ENCODE measurements around the gene KLRK1. TPM values are rescaled to one million over a fixed set of nuclear protein-coding genes. Genes with fewer than 3 reads are reported as not detected.
A peak's percentile ranks its signal among the peaks of the same experiment; 100 is the strongest.

KLRK1 gene
- total RNA-seq, 1 experiment from 2014 or later: 0.95 TPM

GRCh38 chr12:10408842-10409241, 19.0 kb upstream of the KLRK1 start:
- ATAC-seq (no peak), DNase-seq (ENCODE audit: low read depth, low spot score) (no peak)
- CTCF ChIA-PET: no interaction called here
- Histone ChIP-seq H3K4me3 (ENCODE audit: low read depth in 2 of 2, low read length in 2 of 2) (peak overlapping the region in 1 of 2 experiments; percentile 12; a peak in 2 of 4 replicates), H3K36me3 (ENCODE audit: control insufficient read depth, insufficient read depth, low read length) (no peaks in the 10 kb centered on the region; the same call in 1 of the 2 replicates), H3K27me3 (ENCODE audit: control insufficient read depth, insufficient read depth, low read length) (no peaks in the 10 kb centered on the region), H3K27ac (ENCODE audit: low read length) (peak overlapping the region; percentile 61; the same call in 1 of the 2 replicates), H3K9me3 (ENCODE audit: control insufficient read depth, insufficient read depth, low read depth, low read length) (0 out of 2 replicates have a peak, but pooled peaks cover 2% of the 10 kb centered on the region), H3K4me1 (ENCODE audit: control insufficient read depth, insufficient read depth, low read length) (peaks cover 7% of the 10 kb centered on the region; the same call in 1 of the 2 replicates)
- BruUV-seq (replicated peaks): no TSS peak
- in situ Hi-C loops (cut with HindIII; ENCODE audit: low pct_unique_long_range_greater_than_20kb, low sequenced_read_pairs) (no loop called here), intact Hi-C loops (cut with micrococcal nuclease; ENCODE audit: unreplicated experiment) (no loop called here)
- no peak for TF ChIP-seq SIN3A (IDR thresholded peaks at IDR 0.05; ENCODE audit: borderline replicate concordance, insufficient read depth, low read depth, low read length)
- POLR2A ChIA-PET: no interaction called here

DNA sequence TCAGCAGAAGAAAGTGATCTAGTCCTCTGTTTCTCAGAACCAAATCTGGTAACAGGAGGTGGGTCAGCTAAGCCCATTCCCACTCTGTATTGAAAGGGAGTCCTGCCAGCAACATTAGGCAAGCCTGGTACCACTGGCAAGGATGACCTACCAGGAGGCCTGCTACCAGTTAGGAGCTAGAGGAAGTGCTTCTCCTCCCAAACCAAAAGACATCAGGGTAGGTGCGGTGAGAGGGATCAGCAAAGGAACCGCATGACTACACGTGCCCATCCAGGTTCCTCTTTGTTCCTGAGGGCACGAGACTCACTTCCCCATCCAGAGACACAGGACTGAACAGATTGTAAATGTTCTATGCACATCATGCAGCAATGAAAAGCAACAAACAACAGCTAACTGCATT, 16.9 kb upstream of the KLRK1 start:
- BruUV-seq (replicated peaks): no TSS peak
- no peaks in the 10 kb centered on the region for H3K27me3 ChIP-seq (ENCODE audit: control insufficient read depth, insufficient read depth, low read length)
- H3K36me3 ChIP-seq (ENCODE audit: control insufficient read depth, insufficient read depth, low read length): no peaks in the 10 kb centered on the region; the same call in 1 of the 2 replicates
- in situ Hi-C loops (cut with HindIII; ENCODE audit: low pct_unique_long_range_greater_than_20kb, low sequenced_read_pairs) (no loop called here), intact Hi-C loops (cut with micrococcal nuclease; ENCODE audit: unreplicated experiment) (no loop called here)
- no peak for ATAC-seq
- peaks cover 7% of the 10 kb centered on the region; the same call in 1 of the 2 replicates for H3K4me1 ChIP-seq (ENCODE audit: control insufficient read depth, insufficient read depth, low read length)
- H3K27ac ChIP-seq (ENCODE audit: low read length): peak overlapping the region; percentile 77
- DNase-seq (ENCODE audit: low read depth, low spot score): no peak
- 0 out of 2 replicates have a peak, but pooled peaks cover 2% of the 10 kb centered on the region for H3K9me3 ChIP-seq (ENCODE audit: control insufficient read depth, insufficient read depth, low read depth, low read length)
- TF ChIP-seq POLR2AphosphoS5 (IDR thresholded peaks at IDR 0.05; ENCODE audit: low read depth, low read length) (no peak), TCF7L2 (IDR thresholded peaks at IDR 0.05; ENCODE audit: low read depth, low read length) (no peak), SIN3A (IDR thresholded peaks at IDR 0.05; ENCODE audit: borderline replicate concordance, insufficient read depth, low read depth, low read length) (no peak), REST (IDR thresholded peaks at IDR 0.05; ENCODE audit: insufficient read depth in 1 of 2, low read depth in 2 of 2, low read length in 1 of 2) (no peak)
- TF ChIP-seq, protein P1, sequence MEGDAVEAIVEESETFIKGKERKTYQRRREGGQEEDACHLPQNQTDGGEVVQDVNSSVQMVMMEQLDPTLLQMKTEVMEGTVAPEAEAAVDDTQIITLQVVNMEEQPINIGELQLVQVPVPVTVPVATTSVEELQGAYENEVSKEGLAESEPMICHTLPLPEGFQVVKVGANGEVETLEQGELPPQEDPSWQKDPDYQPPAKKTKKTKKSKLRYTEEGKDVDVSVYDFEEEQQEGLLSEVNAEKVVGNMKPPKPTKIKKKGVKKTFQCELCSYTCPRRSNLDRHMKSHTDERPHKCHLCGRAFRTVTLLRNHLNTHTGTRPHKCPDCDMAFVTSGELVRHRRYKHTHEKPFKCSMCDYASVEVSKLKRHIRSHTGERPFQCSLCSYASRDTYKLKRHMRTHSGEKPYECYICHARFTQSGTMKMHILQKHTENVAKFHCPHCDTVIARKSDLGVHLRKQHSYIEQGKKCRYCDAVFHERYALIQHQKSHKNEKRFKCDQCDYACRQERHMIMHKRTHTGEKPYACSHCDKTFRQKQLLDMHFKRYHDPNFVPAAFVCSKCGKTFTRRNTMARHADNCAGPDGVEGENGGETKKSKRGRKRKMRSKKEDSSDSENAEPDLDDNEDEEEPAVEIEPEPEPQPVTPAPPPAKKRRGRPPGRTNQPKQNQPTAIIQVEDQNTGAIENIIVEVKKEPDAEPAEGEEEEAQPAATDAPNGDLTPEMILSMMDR (IDR thresholded peaks at IDR 0.05): no peak
- no peak overlapping the region for H3K4me3 ChIP-seq (ENCODE audit: low read depth in 2 of 2, low read length in 2 of 2)
- POLR2A ChIA-PET: no interaction called here
- CTCF ChIA-PET: no interaction called here

GRCh38 chr12:10405294-10405693, 15.5 kb upstream of the KLRK1 start:
- ATAC-seq (no peak), DNase-seq (ENCODE audit: low read depth, low spot score) (no peak)
- H3K27me3 ChIP-seq (ENCODE audit: control insufficient read depth, insufficient read depth, low read length): no peaks in the 10 kb centered on the region
- intact Hi-C loops (cut with micrococcal nuclease; ENCODE audit: unreplicated experiment): no loop called here
- peak overlapping the region; percentile 34; the same call in 1 of the 2 replicates for H3K27ac ChIP-seq (ENCODE audit: low read length)
- H3K36me3 ChIP-seq (ENCODE audit: control insufficient read depth, insufficient read depth, low read length): no peaks in the 10 kb centered on the region; the same call in 1 of the 2 replicates
- TF ChIP-seq, protein P1 (IDR thresholded peaks at IDR 0.05): no peak
- TF ChIP-seq REST (IDR thresholded peaks at IDR 0.05; ENCODE audit: insufficient read depth in 1 of 2, low read depth in 2 of 2, low read length in 1 of 2): no peak
- CTCF ChIA-PET: no interaction called here
- POLR2A ChIA-PET: no interaction called here
- peaks cover 7% of the 10 kb centered on the region; the same call in 1 of the 2 replicates for H3K4me1 ChIP-seq (ENCODE audit: control insufficient read depth, insufficient read depth, low read length)
- in situ Hi-C loops (cut with HindIII; ENCODE audit: low pct_unique_long_range_greater_than_20kb, low sequenced_read_pairs): no loop called here
- no TSS peak for BruUV-seq (replicated peaks)
- H3K9me3 ChIP-seq (ENCODE audit: control insufficient read depth, insufficient read depth, low read depth, low read length): 0 out of 2 replicates have a peak, but pooled peaks cover 2% of the 10 kb centered on the region
- H3K4me3 ChIP-seq (ENCODE audit: low read depth in 2 of 2, low read length in 2 of 2): no peak overlapping the region
